Uterus (tissue), 2 donors: ENCODE measurements around the gene EMP2.

Experiments used
- CTCF ChIP-seq, 4 experiments: fragments of 200-600 bp in 2 of 4; fragments of 450-650 bp in 2 of 4; sonication (generic) in 2 of 4; IDR thresholded peaks; one replicate each; pipeline ENCODE4 v1.5.1; 2016 to 2019; ENCODE audit warnings: antibody characterized with exemption in 4 of 4, mild to moderate bottlenecking in 2 of 4, moderate library complexity in 1 of 4
- POLR2A ChIP-seq, 2 donors: fragments of 450-650 bp; IDR thresholded peaks; one replicate each; pipeline ENCODE4 v1.6.1; 2016; ENCODE audit warnings: antibody characterized with exemption in 2 of 2, mild to moderate bottlenecking in 1 of 2, moderate library complexity in 1 of 2

- TF ChIP-seq CTCF (IDR thresholded peaks at IDR 0.05): no peak
- TF ChIP-seq POLR2A (IDR thresholded peaks at IDR 0.05): no peak
These were observed 4.8 kb downstream of the EMP2 start for GRCh38 chr16:10575506-10576130.
